Mesenteric fat pad (tissue), 1 donor: ENCODE measurements around the gene LARGE1. TPM values are rescaled to one million over a fixed set of nuclear protein-coding genes. Genes with fewer than 3 reads are reported as not detected.
A peak's percentile ranks its signal among the peaks of the same experiment; 100 is the strongest.

Source experiments
- DNase-seq: peaks from one replicate; pipeline ENCODE4 v3.0.0-alpha.2; 2020; ENCODE audit warnings: low spot score
- total RNA-seq: library from RNA; stranded (reverse); fragmentation: NEBNext Ultra II Directional; extraction: Animal tissue kit (Norgen Biotek cat#: 25700); gene quantifications from one replicate; pipeline ENCODE4 v1.2.1, GENCODE V29; 2021
- donor health status: DM: yes; HTN: yes; CAD: no.

Gene LARGE1
- total RNA-seq, 1 donor from 2014 or later = 26.2 TPM

GRCh38 chr22:33781411-33781810 is 138.9 kb downstream of the LARGE1 start:
- no peak for DNase-seq

GRCh38 chr22:33780531-33781136 is 139.6 kb downstream of the LARGE1 start:
- no peak for DNase-seq

- DNase-seq = no peak
These were observed 141.0 kb downstream of the LARGE1 start for GRCh38 chr22:33779243-33779642.

- no peak for DNase-seq
These were observed 143.8 kb downstream of the LARGE1 start for GRCh38 chr22:33776491-33776890.

GRCh38 chr22:33774781-33775180 is 145.5 kb downstream of the LARGE1 start:
- DNase-seq = no peak

GRCh38 chr22:33772745-33773144 is 147.5 kb downstream of the LARGE1 start:
- no peak for DNase-seq

- no peak for DNase-seq
These were observed 149.1 kb downstream of the LARGE1 start for GRCh38 chr22:33771136-33771535.

- DNase-seq = no peak
These were observed 149.6 kb downstream of the LARGE1 start for GRCh38 chr22:33770723-33771122.

- no peak for DNase-seq
These were observed 154.2 kb downstream of the LARGE1 start for GRCh38 chr22:33766091-33766490.

- no peak for DNase-seq
These were observed 161.3 kb downstream of the LARGE1 start for GRCh38 chr22:33758961-33759360.

- no peak for DNase-seq
These were observed 162.3 kb downstream of the LARGE1 start for GRCh38 chr22:33757802-33758483.

GRCh38 chr22:33757041-33757801 is 163.1 kb downstream of the LARGE1 start:
- no peak for DNase-seq

- DNase-seq = no peak
These were observed 163.7 kb downstream of the LARGE1 start for GRCh38 chr22:33756508-33756949.

GRCh38 chr22:33748714-33749113 is 171.6 kb downstream of the LARGE1 start:
- no peak for DNase-seq

GRCh38 chr22:33747576-33748180 is 172.6 kb downstream of the LARGE1 start:
- DNase-seq = no peak

- no peak for DNase-seq
These were observed 173.2 kb downstream of the LARGE1 start for GRCh38 chr22:33747029-33747428.

GRCh38 chr22:33746501-33746928 is 173.8 kb downstream of the LARGE1 start:
- no peak for DNase-seq

GRCh38 chr22:33745501-33745900 is 174.8 kb downstream of the LARGE1 start:
- DNase-seq = no peak

- no peak for DNase-seq
These were observed 176.5 kb downstream of the LARGE1 start for GRCh38 chr22:33743756-33744155.

- DNase-seq = no peak
These were observed 179.3 kb downstream of the LARGE1 start for GRCh38 chr22:33741025-33741424.

GRCh38 chr22:33739516-33739915 is 180.8 kb downstream of the LARGE1 start:
- DNase-seq = no peak

GRCh38 chr22:33737662-33738061 is 182.6 kb downstream of the LARGE1 start:
- DNase-seq = peak; percentile 39
